Embryonic facial prominence (tissue), 1 donor: ENCODE data around the gene MYLK3.

Source experiments
- DNase-seq: peaks from one replicate; pipeline ENCODE4 v3.0.0-alpha.2; 2016; ENCODE audit errors: extremely low spot score

Gene MYLK3

DNA sequence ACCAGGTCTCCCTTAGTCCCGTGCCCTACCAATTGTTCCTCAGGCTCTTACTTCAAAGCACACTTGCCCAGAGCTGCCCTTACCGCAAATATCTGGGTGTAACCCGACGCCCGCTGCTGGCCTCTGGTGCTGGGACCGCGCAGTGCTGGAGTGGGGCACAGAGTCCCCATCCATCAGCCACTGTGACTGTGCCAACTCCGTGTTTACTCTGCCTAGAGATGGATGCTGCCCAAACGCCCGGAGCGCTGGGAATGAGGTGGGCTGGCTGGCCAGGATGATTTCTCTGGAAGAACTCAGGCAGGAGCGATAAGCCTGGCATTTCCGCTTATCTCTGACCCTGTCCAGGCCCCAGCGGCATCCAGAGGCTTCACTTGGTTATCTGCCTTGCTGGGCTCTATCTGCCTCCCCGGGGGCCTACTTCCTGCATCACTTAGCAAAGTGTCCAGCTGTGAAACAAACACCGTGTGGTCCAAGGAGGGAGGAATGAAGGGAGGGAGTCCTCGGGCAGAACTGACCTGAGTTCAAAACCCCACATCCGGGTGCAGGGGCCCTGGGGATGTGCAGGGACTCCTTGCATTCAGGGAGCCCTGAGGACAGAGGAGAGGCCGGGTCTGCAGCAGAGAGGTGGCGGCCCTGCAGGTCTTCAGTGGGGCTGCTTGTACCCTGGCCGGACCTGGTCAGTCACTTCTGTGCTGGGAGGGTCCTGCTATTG is 9.4 kb upstream of the MYLK3 start:
- DNase-seq, result no peak

DNA sequence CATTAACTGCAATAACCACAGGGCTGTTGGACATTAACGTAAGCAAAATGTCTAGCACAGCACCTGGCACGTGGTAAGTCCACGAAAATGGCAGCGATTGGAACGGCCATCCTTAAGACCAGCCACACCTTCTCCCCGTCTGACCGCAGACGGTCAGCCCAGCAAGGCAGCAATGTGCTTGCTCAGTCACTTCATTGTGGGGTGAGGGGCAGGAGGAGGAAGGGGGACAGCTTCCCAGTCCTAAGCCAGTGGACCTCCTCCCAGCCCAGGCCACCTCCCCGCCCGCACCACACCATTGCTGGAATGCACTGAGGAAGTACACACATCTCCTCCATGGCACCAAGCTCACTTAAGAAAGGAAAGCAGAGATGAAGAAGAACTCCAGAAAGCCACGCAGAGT is 8.6 kb upstream of the MYLK3 start:
- no peak for DNase-seq

DNA sequence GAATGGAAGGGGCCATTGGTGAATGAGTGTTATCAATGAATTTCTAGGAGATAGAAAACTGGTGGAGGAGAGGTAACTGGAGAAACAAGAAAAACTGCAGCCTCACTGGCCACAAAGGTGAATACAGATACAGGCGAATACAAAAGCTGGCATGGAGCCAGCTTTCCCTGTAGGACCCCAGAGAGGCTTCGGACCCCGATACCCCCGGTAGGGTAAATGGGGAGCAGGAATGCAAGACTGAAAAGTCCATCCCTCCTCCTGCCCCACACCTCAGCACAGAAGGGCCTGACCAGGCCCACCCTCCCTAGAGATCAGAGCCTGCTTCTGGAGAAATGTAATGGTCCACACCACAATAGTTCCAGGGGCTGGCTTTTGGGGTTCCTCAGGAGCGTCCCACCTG is 4.9 kb upstream of the MYLK3 start:
- no peak for DNase-seq

DNA sequence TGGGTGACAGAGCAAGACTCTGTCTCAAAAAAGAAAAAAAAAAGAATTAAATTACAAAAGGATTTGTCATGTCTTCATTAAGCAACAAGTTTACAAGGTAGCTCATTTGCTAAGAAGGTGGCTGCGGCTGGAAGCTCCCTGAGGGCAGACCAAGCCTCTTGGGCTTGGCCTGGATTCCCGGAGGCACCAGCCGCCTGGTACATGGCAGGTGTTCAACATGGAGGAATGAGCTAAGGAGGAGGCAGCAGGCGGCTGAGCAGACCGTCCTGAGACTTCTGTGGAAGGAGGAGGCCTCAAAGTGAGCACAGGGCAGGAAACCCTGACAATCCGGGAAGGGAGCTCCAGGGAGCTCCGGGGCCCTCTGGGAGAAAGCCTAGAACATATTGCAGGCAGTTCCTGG is 3.2 kb upstream of the MYLK3 start:
- DNase-seq, result no peak

DNA sequence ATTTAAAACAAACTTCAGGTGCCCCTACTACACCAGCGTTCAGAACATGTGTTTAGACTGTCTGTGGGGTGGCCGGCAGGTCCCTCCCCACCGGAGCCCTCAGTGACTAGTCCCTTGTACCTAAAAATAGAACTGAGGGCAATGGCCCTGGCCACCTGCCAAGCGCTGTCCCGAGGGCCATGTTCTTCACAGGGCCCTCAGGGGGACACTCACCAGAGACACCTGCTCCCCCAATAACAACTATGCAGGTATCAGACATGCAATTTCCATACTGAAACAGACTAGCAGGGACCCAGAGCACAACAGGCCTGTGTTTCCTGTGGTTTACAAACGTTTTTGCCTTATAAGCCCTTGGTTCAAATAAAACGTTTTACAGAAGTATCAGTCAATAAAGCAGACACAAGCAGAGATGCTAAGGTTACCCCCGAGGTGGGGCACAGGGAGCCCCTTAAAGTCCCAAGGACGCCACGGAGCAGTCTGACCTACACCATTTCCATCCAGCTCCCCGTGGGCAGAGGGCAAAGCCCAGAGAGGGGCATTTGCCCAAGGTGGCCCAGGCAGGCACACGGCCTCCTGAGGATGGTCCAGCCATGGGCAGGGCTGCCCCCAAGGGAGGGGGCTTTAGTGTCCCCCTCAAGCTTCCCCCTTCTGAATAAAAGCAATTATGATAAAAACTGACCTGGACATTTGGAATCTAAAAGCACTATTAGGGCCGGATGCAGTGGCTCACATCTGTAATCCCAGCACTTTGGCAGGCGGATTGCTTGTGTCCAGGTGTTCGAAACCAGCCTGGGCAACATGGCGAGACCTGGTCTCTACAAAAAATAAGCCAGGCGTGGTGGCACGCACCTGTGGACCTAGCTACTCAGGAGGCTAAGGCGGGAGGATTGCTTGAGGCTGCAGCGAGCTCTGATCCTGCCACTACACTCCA is 896 bp upstream of the MYLK3 start:
- no peak for DNase-seq

DNA sequence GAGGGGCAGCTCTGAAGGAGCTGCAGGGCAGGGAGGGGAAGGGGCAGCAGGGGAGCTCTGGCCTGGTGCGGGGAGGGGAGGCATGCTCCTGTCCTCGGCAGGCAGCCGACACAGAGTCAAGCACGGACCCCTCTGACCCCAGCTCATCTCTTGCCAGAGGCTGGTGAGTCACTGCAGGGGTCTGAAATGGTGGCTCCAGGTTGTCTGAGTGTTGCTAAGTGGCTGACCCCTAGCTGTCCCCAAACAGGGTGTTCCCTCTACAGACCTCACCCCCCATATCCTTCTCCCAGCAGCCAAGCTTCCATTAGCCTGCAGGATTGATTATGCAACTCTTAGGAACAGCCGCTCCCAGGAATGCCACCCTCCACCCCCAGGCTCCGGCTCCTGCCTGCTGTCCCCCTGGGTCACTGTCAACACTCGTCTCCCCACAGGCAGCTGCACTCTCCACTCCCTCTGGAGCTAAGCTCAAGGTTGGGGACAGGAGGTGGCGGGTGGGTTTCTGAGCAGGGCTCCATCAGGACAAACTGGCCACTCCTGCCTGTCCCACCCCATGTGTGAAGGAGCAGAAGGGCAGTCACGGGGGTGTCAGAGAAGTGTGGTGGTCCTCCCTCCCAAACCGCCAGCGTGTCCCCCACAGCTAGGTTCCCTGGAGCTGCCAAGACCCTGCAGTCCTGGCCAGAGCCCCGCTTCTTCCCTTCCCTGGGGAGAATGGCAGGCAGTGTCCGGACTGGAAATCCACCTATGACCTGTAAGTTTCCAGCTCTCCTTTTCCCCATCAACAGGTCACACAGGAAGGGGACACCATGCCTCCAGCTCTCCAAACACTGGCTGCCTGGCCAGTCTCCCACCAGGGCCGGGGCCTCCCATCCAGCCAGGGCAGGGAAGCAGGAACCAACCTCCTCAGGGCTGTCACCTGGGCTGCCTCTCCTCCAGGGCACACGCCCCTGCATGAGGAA is 1.0 kb downstream of the MYLK3 start:
- no peak for DNase-seq

DNA sequence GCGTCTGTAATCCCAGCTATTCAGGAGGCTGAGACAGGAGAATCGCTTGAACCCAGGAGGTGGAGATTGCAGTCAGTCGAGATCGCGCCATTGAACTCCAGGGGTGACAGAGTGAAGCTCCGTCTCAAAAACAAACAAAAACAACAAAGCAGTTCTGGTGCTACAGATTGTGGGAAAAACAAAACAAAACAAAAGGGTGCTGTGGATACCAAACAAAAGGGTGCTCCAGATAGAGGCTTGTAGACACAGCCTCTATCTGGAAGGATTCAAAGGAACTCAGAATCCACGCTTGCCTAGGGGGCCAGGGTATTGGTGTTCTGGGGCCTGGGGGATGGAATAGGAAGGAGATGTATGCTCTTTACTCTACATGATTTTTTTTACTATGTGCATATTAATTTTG is 2.5 kb downstream of the MYLK3 start:
- DNase-seq, result no peak

DNA sequence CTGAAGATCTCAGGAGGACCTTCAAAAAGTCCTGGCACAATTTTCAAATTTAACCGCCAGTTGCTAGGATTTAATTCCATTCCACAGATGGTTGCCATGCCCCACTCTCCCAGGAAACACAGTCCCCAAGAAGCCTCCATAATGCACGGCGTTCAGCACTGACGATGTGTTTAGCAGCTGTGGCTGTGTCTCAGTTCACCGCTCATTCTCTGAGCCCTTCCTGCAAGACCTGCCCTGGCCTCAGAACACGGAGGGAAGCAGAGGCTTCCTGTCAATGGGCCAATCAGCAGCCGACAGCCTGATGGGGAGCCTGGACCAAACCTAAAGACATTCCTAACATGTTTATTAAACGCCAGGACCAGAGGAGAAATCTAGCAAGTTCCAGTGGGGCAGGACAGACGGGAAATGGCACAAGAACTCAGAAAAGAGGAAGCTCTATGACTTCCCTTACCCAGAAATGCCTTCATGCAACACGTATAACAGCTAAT is 4.9 kb downstream of the MYLK3 start:
- DNase-seq, result no peak

DNA sequence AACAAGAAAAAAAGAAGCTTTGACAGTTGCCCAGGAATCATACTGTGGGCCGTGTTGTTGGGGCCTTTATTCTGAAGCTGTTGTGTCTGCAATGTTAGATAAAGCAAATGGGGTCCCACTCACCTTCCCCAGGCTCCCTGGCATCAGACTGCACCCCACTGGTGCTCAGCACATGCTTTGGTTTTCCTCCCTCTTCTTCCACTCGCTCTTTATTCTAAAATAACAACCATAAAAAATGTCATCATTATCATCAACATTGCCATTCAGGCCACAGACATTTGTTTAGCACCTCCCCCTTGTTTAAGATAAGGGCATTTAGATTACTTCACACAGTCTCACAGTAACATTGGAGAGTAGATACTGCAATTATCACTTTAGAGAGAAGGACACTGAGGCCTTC is 8.2 kb downstream of the MYLK3 start:
- no peak for DNase-seq

DNA sequence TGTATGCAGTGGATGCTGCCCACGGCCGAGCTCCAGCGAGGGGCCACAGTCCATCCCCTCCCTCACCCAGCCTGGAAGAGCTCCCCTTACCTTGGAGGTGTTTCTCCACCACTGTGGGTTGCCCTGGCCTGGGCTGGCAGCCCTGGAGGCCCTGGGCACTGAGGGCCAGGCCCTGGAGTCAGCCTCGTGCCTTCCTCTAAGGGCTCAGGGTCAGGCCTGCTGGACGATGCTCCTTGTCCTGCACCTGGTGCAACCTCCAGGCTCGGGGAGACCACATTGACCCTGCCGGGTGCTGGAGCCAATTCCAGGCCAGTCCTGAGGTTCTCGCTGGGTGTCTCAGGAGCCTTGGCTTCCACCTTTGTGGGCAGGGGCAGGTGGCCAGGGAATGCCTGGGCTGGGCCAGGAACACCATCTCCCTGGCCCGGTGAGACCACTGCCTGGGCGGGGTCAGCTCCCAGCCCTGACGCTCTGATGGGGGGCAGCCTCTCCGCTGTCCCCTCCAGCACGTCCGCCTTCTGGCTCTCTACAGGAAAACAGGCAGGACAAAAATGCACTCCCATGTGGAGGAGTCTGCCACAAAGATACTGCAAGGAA is 10.4 kb downstream of the MYLK3 start:
- DNase-seq, result no peak

DNA sequence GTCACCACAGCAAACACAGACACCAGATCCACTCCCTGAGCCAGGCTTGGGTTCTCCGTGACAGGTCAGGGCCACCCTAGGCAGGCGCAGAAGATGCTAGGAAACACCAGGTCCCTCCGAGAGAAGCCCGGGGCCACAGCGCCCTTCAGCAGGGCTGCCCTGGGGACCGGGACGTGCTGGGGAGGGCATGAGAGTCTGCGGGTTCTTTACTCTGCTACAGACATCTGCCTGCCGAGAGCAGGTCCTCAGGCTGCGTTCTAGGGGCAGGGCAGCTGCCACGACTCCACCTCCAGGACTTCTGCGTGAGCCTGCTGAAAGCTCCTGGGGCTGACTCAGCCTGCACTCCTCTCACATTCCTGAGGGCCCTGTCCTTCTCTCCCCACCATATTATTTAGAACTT is 11.4 kb downstream of the MYLK3 start:
- DNase-seq, result no peak

DNA sequence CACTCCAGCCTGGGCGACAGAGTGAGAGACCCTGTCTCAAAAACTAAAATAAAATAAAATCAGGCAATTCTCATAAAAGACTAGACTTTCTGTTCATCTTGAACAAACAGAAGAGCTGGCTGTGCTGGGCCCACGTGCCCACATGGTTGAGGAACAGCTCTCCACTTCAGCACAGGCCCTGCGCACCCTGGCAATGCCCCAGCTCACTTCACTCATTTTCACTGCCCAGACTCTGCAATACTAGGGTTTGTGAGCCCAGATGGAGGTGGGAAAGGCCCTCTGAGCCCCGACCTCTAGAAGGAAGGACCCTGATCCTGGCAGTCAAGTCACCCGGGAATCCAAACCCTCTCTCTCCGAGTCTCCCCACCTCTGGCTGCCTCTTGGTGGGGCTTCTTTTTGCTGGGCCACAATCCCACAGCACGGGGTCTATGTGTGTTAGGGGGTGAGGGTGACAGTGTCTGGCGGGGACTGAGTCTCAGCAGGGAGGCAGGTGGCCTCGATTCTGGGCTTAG is 14.8 kb downstream of the MYLK3 start:
- DNase-seq, result no peak

DNA sequence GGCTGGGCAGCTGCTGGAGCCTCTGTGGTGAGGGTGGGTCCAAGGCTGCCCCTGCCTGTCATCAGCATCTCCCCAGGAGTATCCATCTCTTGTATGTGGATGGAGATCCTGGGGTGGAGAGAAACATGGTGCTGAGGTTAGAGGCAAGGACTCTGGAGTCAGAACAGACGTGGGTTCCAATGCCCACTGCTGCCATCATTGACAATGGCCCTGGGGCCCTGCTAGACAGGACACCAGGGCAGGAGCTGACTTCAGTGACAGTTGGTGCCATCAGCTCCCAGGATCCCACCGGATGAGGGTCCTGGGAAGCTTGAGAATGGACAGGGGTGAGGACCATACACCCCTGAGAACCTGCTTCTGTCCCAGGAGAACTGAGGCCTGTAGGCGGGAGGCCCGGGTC is 15.6 kb downstream of the MYLK3 start:
- no peak for DNase-seq

DNA sequence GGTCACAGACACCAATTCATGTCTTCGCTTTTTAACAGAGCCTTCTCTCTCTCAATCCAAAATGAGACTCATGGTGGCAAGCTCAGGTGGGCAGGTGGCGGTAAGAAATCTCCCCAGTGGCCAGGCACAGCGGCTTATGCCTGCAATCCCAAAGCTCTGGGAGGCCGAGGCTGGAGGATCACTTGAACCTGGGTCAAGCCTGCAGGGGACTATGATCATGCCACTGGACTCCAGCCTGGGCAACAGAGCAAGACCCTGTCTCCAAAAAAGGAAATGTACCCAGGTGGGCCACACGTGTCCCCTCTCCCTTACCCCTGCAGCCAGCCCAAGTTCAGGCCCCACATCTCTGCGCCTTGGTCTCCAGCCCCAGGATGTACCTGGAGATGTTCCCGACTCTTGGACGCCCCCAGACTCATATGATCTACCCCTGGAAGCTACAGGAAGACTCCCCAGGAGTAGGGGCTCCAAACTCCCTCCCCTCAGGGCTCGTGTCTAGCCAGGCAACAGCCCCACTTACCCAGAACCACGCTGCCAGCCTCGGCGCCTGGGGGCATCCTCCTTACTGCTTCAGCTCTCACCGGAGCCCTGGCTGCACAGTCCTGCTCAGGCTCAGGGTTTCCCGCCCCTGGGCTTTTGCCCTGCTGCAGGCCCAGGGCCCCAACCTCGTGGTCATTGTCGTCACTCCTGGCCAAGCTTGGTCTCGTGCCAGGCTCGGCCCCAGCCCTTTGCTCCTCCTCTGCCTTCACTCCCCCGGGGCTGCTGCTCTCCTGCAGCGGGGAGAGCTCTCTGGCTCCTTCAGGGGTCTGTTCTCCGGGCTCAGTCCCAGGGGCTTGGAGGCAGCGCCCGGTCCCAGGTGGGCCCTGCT is 16.2 kb downstream of the MYLK3 start:
- DNase-seq, result no peak

DNA sequence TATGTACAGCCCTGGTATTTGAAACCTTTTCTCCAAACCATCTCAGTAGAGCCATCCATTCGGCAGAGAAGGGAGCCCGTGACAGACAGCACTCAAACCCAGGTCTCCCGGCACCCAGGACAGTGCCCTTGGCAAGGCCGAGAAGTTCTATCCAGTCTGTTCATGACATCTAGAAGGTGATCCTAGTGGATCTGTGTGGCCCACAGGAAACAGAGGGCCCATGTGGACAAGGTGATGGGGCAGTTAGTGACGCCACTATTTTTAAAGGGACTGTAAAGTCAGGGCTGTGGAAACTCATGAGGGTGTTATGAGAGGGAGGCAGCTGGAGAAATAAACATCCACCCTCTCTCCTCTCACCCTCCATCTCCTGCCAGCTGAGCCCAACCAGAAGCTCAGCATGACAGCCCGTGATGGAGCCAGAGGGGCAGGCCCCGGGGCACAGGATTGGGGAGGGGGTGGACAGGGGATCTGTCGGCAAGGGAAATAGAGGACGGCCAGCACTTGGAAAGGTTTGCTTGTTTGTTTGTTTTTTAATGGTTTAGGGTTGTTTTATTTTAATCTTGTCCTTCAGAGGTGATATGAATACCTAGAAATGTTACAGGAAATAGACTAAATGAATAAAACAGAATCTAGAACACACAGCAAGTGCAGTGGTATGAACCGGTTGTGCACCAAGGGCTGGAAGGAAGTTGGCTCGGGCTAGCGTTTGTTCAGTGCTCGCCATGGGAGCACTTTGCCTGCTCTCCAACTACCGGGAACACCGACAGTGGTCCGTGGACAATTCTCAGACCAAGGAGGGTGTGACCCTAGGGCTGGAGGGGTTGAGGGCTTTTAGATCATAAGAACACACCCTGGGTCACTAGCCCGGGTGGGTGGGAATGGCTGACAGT is 17.1 kb downstream of the MYLK3 start:
- no peak for DNase-seq

DNA sequence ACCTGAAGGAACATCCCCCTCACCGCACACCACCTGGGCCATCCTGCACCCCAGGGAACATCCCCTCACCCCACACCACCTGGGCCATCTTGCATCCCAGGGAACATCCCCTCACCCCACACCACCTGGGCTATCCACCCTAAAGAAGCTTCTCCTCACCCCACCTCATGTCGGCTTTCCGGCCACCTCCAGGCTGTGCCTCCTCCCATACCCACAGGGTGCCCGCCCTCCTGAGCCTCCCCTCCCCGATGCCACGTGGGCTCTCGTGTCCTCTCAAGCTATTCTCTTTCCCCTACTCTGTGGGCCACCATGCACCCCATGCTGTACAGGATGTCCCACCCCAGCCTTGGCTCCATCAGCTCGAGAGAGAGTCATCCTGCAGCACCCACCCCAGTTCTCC is 18.0 kb downstream of the MYLK3 start:
- DNase-seq, result no peak

DNA sequence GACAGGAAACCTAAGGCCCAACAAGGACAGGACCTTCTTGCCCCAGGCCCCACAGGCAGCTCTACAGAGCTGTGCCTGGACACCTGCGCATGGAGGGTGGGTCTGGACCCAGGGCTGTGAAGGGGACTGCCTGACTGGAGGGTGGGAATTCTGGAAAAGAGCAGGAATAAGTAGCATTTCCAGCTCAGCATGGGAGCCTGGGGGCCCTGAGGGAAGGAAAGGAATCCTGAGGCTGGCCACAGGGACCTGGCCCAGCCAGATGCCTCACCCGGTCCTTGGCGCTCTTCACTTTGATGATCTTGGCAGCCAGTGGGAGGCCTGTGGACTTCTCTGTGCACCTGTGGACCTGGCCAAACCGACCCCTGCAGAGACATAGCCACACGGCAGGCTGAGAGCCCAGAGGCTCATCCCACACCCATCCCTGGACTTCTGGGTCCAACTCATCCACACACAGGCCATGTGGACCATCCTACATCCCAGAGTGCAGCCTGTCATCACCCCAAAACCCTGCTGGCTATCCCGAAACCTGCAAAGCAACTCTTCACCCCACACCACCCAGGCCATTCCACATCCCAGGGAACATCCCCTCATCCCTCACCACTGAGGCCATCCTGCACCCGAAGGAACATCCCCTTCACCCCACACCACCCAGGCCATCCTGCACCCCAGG is 18.7 kb downstream of the MYLK3 start:
- no peak for DNase-seq

DNA sequence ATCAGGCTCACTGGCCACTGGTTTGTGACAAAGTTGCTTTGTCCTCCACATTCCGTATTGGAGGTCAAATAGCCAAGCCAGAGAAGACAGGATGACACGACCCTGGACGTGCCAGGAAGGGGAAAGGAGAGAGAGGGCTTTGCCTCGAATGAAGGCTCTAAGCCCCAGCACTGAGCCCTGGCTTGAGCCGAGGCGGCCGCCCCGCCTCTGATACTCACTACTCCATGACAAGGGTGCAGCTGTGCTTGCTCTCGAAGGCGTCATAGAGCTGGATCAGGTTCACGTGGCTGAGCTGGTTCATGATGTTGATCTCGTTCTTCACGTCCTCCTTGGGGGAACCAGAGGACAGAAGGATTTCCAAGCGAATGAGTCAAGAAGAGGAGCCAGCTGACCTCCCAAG is 19.3 kb downstream of the MYLK3 start:
- no peak for DNase-seq

DNA sequence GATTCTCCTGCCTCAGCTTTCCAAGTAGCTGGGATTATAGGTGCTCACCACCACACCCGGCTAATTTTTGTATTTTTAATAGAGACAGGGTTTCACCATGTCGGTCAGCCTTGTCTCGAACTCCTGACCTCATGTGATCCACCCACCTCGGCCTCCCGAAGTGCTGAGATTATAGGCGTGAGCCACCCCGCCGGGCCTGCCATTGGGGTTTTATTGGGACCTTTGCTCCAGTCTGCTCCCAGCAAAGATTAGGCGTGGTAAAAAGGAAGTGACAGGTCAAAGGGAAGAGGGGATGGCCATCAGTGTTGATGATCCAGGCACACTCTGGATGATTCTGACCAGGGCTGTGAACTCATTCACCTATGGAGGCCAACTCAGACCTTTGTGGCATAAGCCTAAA is 20.5 kb downstream of the MYLK3 start:
- no peak for DNase-seq
